Activated CD8-positive, alpha-beta T cell treated with anti-CD3 and anti-CD28 coated beads for 36 hours (primary cell): ENCODE results near the gene RBFOX2. TPM values are rescaled to one million over a fixed set of nuclear protein-coding genes. Genes with fewer than 3 reads are reported as not detected.

Experiments used
- ATAC-seq: fragments of 200-7000 bp; cut with Tn5 transposase; one replicate; pipeline ENCODE4 v1.10.0; 2021; ENCODE audit warnings: mild to moderate bottlenecking, moderate library complexity
- CTCF ChIA-PET: fragments of 350-600 bp; sonication (Branson Sonifier 250); formaldehyde crosslinking; loops from one replicate; lab custom pipeline; 2021; ENCODE audit warnings: antibody characterized with exemption; lab: Charles Lee
- POLR2A ChIA-PET: fragments of 350-600 bp; sonication (Branson Sonifier 250); formaldehyde crosslinking; loops from one replicate; lab custom pipeline; 2021; ENCODE audit warnings: antibody characterized with exemption; lab: Charles Lee
- DNase-seq: peaks from one replicate; pipeline ENCODE4 v3.0.0-alpha.2; 2020
- H3K27ac Mint-ChIP-seq: one replicate; pipeline ENCODE4 v1.8.0; 2021; ENCODE audit warnings: mild to moderate bottlenecking, mixed read lengths
- H3K27me3 Mint-ChIP-seq: one replicate; pipeline ENCODE4 v1.8.0; 2021; ENCODE audit warnings: mixed read lengths
- H3K36me3 Mint-ChIP-seq: one replicate; pipeline ENCODE4 v1.8.0; 2021; ENCODE audit warnings: low read depth, mixed read lengths
- H3K4me1 Mint-ChIP-seq: one replicate; pipeline ENCODE4 v1.8.0; 2021; ENCODE audit warnings: low read depth, mixed read lengths
- H3K4me3 Mint-ChIP-seq: one replicate; pipeline ENCODE4 v1.8.0; 2021; ENCODE audit warnings: mild to moderate bottlenecking, moderate library complexity, mixed read lengths
- H3K9me3 Mint-ChIP-seq: one replicate; pipeline ENCODE4 v1.8.0; 2021; ENCODE audit warnings: mixed read lengths
- CTCF ChIP-seq: fragments of 200-600 bp; IDR thresholded peaks from one replicate; pipeline ENCODE4 v1.8.0; 2022; ENCODE audit warnings: antibody characterized with exemption, mild to moderate bottlenecking
- intact Hi-C: fragments of 100-400 bp; cut with micrococcal nuclease; formaldehyde crosslinking; loops from one replicate; pipeline ENCODE4 v1.10.0; 2022
- total RNA-seq, 2 experiments: library from RNA; stranded (reverse); gene quantifications; one replicate each; pipeline ENCODE4 v1.2.3, GENCODE V29; 2021

The RBFOX2 gene
- total RNA-seq, 2 experiments from 2014 or later: 3.1 to 3.3 TPM

DNA sequence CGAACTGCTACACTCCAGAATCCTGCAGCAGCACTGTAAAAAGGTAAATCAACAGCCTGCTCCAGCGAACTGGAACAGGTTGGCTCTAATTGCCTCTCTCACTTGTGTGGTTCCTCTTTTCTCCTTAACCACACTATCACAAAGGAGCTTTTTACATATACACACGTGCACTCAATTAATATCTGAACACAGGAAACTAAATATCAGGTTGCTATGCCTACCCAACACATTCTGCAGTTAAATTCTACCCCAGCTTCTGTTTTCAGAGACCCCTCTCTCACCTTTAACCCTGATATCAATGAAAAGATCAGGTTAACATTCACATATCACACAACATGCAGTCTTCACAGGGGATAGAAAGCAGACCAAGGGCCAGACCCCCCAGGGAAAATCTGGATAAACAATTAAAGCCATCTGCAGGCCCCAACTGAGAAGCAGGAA, 11.0 kb downstream of the RBFOX2 start:
- TF ChIP-seq CTCF: no peak
- intact Hi-C loops: no loop called here
- no peaks in the 10 kb centered on the region for H3K9me3 Mint-ChIP-seq
- H3K4me3 Mint-ChIP-seq: no peak overlapping the region
- no peak for ATAC-seq
- H3K36me3 Mint-ChIP-seq: no peaks in the 10 kb centered on the region
- peaks cover 4% of the 10 kb centered on the region for H3K27me3 Mint-ChIP-seq
- CTCF ChIA-PET: interaction anchor here (1.4 to 3.2 kb wide), 2 partner anchors 15 to 48 kb away, joined by 3 to 12 read pairs; no protein-coding TSS in a partner anchor
- H3K27ac Mint-ChIP-seq: no peak overlapping the region
- peaks cover 10% of the 10 kb centered on the region for H3K4me1 Mint-ChIP-seq
- POLR2A ChIA-PET: interaction anchor here (1.1 kb wide), 1 partner anchor 12 kb away, joined by 3 read pairs; no protein-coding TSS in a partner anchor
- no peak for DNase-seq

- Mint-ChIP-seq H3K4me3 (no peak overlapping the region), H3K27ac (no peak overlapping the region), H3K27me3 (peaks cover 4% of the 10 kb centered on the region), H3K9me3 (no peaks in the 10 kb centered on the region), H3K4me1 (peaks cover 1% of the 10 kb centered on the region), H3K36me3 (no peaks in the 10 kb centered on the region)
- DNase-seq (no peak), ATAC-seq (no peak)
- intact Hi-C loops: no loop called here
- ChIA-PET CTCF (interaction anchor here (3.2 kb wide), 1 partner anchor 49 kb away, joined by 12 read pairs; no protein-coding TSS in a partner anchor), POLR2A (no interaction called here)
- TF ChIP-seq CTCF: no peak
Observed at GRCh38 chr22:36016684-36017083, 11.9 kb downstream of the RBFOX2 start.

- Mint-ChIP-seq H3K36me3 (no peaks in the 10 kb centered on the region), H3K27me3 (peaks cover 4% of the 10 kb centered on the region), H3K4me1 (no peaks in the 10 kb centered on the region), H3K27ac (no peak overlapping the region), H3K9me3 (no peaks in the 10 kb centered on the region), H3K4me3 (no peak overlapping the region)
- DNase-seq: no peak
- no peak for TF ChIP-seq CTCF
- POLR2A ChIA-PET: no interaction called here
- CTCF ChIA-PET: interaction anchor here (0.8 to 2.5 kb wide), 3 partner anchors 23 to 50 kb away, joined by 3 to 17 read pairs (median 5); no protein-coding TSS in a partner anchor
- intact Hi-C loops: no loop called here
- no peak for ATAC-seq
Observed at GRCh38 chr22:36015811-36016529, 12.7 kb downstream of the RBFOX2 start.

GRCh38 chr22:36015155-36015810, 13.3 kb downstream of the RBFOX2 start:
- H3K4me1 Mint-ChIP-seq: no peaks in the 10 kb centered on the region
- CTCF ChIA-PET: interaction anchor here (0.8 to 2.5 kb wide), 3 partner anchors 22 to 50 kb away, joined by 3 to 17 read pairs (median 5); no protein-coding TSS in a partner anchor
- intact Hi-C loops: no loop called here
- H3K36me3 Mint-ChIP-seq: no peaks in the 10 kb centered on the region
- ATAC-seq (no peak), DNase-seq (no peak)
- POLR2A ChIA-PET: interaction anchor here (0.7 kb wide), 1 partner anchor 416 kb away, joined by 3 read pairs; no protein-coding TSS in a partner anchor
- H3K27me3 Mint-ChIP-seq: peaks cover 4% of the 10 kb centered on the region
- no peaks in the 10 kb centered on the region for H3K9me3 Mint-ChIP-seq
- H3K27ac Mint-ChIP-seq: no peak overlapping the region
- no peak overlapping the region for H3K4me3 Mint-ChIP-seq
- no peak for TF ChIP-seq CTCF
